ENCODE results near the gene PKD2L2.
"Not testable (repeated sequence)": the region's sequence is repeated elsewhere in the genome, so short reads cannot be mapped to it uniquely, and the experiment has no call there.

Gene PKD2L2

GRCh38 chr5:137888863-137889759, at the start of gene PKD2L2:
PKD2L2 (plus strand) TSS chr5:137889457; CDS start chr5:137889492, 35 bp downstream.
- no peak for TF ChIP-seq ZNF274 (IDR thresholded peaks at IDR 0.05; ENCODE audit: low read depth, low read length)
- H3K4me3 ChIP-seq (ENCODE audit: low read length) = peak within 1 kb of the TSS; percentile 62

- no peak for TF ChIP-seq ZNF274 (IDR thresholded peaks at IDR 0.05; ENCODE audit: low read depth, low read length)
Observed at GRCh38 chr5:137842296-137842695, 47.0 kb upstream of the PKD2L2 start.

DNA sequence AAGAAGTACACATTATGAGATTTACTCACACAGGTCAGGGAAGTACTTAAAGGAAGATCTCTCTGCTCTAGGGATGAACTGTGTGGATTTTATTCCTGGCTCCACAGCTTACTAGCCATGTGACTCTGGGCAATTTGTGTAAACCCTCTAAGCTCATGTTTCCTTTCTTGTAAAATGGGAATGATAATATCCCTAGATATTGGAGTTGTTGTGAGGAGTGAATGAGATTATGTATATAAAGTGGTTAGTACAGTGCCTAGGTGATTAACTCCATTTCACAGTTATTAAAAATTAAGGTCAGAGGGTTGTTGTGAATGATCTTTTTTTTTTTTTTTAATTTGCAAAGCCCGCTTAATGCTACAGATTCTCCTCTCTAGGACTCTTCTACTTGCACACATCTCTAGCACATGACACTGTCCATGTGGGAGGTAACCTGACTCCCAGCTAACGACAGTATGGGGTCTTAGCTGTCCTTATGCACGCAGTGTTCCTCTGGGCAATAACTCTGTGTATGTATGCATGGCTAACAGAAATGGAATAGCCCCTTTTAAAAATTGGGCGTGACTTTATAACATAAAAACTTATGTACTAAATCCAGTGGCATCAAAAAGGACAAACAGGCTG, 45.5 kb upstream of the PKD2L2 start:
- H3K4me3 ChIP-seq (ENCODE audit: low read length) = no peak overlapping the region

More at GRCh38 chr5:137842296-137842695, 47.0 kb upstream of the PKD2L2 start:
- no peak overlapping the region for H3K4me3 ChIP-seq (ENCODE audit: low read length)

DNA sequence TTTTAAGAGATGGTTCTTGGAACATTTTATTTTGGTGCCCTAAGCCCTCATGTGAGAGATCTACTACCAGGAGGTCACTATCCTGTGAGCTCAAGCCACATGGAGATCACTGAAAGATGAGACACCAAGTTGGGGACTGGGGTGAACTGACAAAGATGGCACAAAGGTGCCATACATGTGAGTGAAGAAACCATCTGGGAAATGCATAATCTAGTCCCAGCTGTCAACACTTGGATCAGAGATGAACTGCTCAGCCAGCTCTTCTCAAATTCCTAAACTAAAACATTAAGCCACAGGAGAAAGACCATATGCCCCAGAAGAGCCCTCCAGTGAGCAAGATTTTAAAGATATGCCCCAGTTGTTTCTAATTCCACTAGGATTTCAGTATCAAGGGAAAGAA, 43.8 kb upstream of the PKD2L2 start:
- no peak for TF ChIP-seq ZNF274 (IDR thresholded peaks at IDR 0.05; ENCODE audit: low read depth, low read length)
- no peak overlapping the region for H3K4me3 ChIP-seq (ENCODE audit: low read length)

More for the DNA sequence above, 45.5 kb upstream of the PKD2L2 start:
- TF ChIP-seq ZNF274 (IDR thresholded peaks at IDR 0.05; ENCODE audit: low read depth, low read length) = no peak

GRCh38 chr5:137847687-137848086, 41.6 kb upstream of the PKD2L2 start:
- H3K4me3 ChIP-seq (ENCODE audit: low read length) = peak overlapping the region; percentile 40; the same call in 1 of the 2 replicates
- no peak for TF ChIP-seq ZNF274 (IDR thresholded peaks at IDR 0.05; ENCODE audit: low read depth, low read length)

- not testable (repeated sequence) for H3K4me3 ChIP-seq (ENCODE audit: low read length)
Observed at GRCh38 chr5:137853165-137853564, 36.1 kb upstream of the PKD2L2 start.

GRCh38 chr5:137856201-137856600, 33.1 kb upstream of the PKD2L2 start:
- TF ChIP-seq ZNF274 (IDR thresholded peaks at IDR 0.05; ENCODE audit: low read depth, low read length) = no peak
- H3K4me3 ChIP-seq (ENCODE audit: low read length) = no peak overlapping the region

DNA sequence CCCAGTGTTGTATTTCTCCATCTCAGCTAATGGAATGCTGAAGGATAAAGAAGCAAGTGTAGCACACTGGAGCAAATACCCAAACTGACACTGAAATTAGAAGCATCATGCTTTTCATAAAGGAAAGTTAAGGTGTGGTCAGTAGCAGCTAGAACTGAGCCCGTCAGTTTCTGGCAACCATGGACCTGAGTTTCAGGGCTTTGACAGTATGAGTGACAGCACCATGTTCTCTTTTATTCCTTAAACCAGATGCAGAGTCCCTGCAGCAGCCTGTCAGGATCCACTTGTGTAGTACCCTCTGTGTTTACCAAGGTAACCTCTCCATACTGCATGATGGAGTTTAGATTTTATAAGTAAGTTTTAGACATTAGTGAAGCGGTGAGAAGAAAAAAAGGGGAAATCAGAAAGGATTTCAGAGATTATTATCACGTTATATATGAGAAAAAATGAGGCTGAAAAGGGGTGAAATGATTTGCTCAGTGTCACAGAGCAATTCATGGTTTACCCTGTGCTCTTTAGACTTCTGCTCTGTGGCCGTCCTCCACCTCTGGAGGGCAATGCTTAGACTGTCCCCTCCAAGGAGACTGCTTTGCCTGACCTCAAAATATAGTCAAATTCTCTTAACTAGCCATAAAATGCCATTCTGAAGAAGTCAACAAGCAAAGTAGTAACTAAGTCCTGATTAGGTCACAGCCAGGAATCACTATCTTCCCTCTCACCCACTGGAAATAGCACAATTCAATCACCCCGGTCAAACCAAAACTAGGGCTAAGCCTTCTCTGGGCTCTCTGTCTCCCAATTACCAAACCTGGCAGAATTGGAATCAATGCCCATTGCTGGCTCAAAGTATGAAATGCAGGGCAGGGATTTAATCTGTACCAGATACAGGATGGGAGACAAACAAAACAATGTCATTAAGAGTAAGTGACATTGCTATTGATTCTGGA, 32.1 kb upstream of the PKD2L2 start:
- no peak for TF ChIP-seq ZNF274 (IDR thresholded peaks at IDR 0.05; ENCODE audit: low read depth, low read length)
- H3K4me3 ChIP-seq (ENCODE audit: low read length) = peak overlapping the region; percentile 57; the same call in 1 of the 2 replicates

- no peak overlapping the region; the same call in 1 of the 2 replicates for H3K4me3 ChIP-seq (ENCODE audit: low read length)
- TF ChIP-seq ZNF274 (IDR thresholded peaks at IDR 0.05; ENCODE audit: low read depth, low read length) = no peak
Observed at GRCh38 chr5:137858223-137858916, 30.9 kb upstream of the PKD2L2 start.

DNA sequence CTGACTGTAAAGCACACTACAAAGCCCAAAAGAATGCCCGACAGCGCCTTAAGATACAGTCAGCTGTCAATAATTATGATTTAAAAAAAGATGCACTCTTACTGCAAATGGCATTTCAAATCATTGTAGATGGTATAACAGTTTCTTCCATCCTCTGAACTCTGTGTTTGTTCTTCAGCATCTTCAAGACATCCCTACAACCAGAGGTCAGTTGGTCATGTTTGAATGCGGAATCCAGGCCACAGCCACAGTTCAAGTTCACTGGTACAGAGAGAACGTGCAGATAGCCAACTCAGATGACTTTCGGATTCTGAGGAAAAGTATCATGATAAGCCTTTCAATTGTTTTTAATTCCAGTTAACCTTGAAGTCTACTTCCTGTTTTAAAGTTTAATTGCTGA, 30.3 kb upstream of the PKD2L2 start:
- TF ChIP-seq ZNF274 (IDR thresholded peaks at IDR 0.05; ENCODE audit: low read depth, low read length) = no peak

GRCh38 chr5:137862251-137862650, 27.0 kb upstream of the PKD2L2 start:
- no peak overlapping the region for H3K4me3 ChIP-seq (ENCODE audit: low read length)
- TF ChIP-seq ZNF274 (IDR thresholded peaks at IDR 0.05; ENCODE audit: low read depth, low read length) = no peak

More for the DNA sequence above, 30.3 kb upstream of the PKD2L2 start:
- H3K4me3 ChIP-seq (ENCODE audit: low read length) = no peak overlapping the region

DNA sequence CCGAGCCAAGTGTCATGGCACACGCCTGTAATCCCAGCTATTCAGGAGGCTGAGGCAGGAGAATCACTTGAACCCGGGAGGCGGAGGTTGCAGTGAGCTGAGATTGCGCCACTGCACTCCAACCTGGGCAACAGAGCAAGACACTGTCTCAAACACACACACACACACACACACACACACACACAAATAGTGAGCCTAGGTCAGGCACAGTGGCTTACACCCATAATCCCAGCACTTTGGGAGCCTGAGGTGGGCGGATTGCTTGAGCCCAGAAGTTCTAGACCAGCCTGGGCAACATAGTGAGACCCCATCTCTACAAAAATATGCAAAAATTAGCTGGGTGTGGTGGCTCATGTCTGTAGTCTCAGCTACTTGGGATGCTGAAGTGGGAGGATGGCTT, 25.6 kb upstream of the PKD2L2 start:
- H3K4me3 ChIP-seq (ENCODE audit: low read length) = not testable (repeated sequence)

GRCh38 chr5:137866541-137867388, 22.5 kb upstream of the PKD2L2 start:
- no peak overlapping the region for H3K4me3 ChIP-seq (ENCODE audit: low read length)
- no peak for TF ChIP-seq ZNF274 (IDR thresholded peaks at IDR 0.05; ENCODE audit: low read depth, low read length)
